CD4-positive, alpha-beta T cell (primary cell): Measurements from ENCODE around the gene THSD7A. TPM values are rescaled to one million over a fixed set of nuclear protein-coding genes. Genes with fewer than 3 reads are reported as not detected.

Source experiments
- ATAC-seq: fragments of 200-7000 bp; cut with Tn5 transposase; one replicate; pipeline ENCODE4 v1.10.0; 2022; ENCODE audit warnings: mild to moderate bottlenecking; ENCODE audit not compliant: poor library complexity
- CTCF ChIA-PET: fragments of 350-600 bp; sonication (Branson Sonifier 250); formaldehyde crosslinking; loops from one replicate; lab custom pipeline; 2021; ENCODE audit warnings: antibody characterized with exemption, inconsistent platforms; lab: Charles Lee
- POLR2A ChIA-PET: fragments of 350-600 bp; sonication (Branson Sonifier 250); formaldehyde crosslinking; loops from one replicate; lab custom pipeline; 2021; ENCODE audit warnings: antibody characterized with exemption, inconsistent platforms; lab: Charles Lee
- DNase-seq, 14 experiments: peaks; one replicate each; pipeline ENCODE4 v3.0.0-alpha.2; 2013 to 2020; ENCODE audit warnings: mixed read lengths in 2 of 14
- H3K27ac ChIP-seq, 2 donors: one replicate each; pipeline versions ENCODE4 v1.5.1 to v1.7.0; 2013; ENCODE audit warnings: low read length in 2 of 2, low read depth in 1 of 2, mild to moderate bottlenecking in 1 of 2
- H3K27me3 ChIP-seq, 2 experiments: 1 replicate in 1 of 2; 2 replicates in 1 of 2; pipeline versions ENCODE4 v1.6.1 to v1.7.0; 2013; ENCODE audit warnings: low read length in 2 of 2, control low read depth in 1 of 2, mild to moderate bottlenecking in 1 of 2, moderate library complexity in 1 of 2; ENCODE audit not compliant: insufficient read depth in 2 of 2, control insufficient read depth in 1 of 2
- H3K36me3 ChIP-seq: one replicate; pipeline ENCODE4 v1.6.1; 2013; ENCODE audit warnings: low read length, control low read depth; ENCODE audit not compliant: insufficient read depth
- H3K4me1 ChIP-seq: one replicate; pipeline ENCODE4 v1.6.1; 2013; ENCODE audit warnings: low read length, control low read depth; ENCODE audit not compliant: insufficient read depth
- H3K4me3 ChIP-seq: one replicate; pipeline ENCODE4 v1.5.1; 2013; ENCODE audit warnings: mild to moderate bottlenecking, low read length, moderate library complexity
- H3K9me3 ChIP-seq, 2 experiments: 1 replicate in 1 of 2; 2 replicates in 1 of 2; pipeline versions ENCODE4 v1.6.1 to v1.7.0; 2013; ENCODE audit warnings: low read length in 2 of 2, mild to moderate bottlenecking in 2 of 2, control low read depth in 1 of 2, moderate library complexity in 1 of 2; ENCODE audit not compliant: control insufficient read depth in 1 of 2, insufficient read depth in 1 of 2
- H3K27ac Mint-ChIP-seq: one replicate; pipeline ENCODE4 v1.8.0; 2020; ENCODE audit warnings: mixed read lengths
- H3K27me3 Mint-ChIP-seq: one replicate; pipeline ENCODE4 v1.8.0; 2021; ENCODE audit warnings: mixed read lengths
- H3K36me3 Mint-ChIP-seq: one replicate; pipeline ENCODE4 v1.8.0; 2021; ENCODE audit warnings: low read depth, mixed read lengths
- H3K4me1 Mint-ChIP-seq: one replicate; pipeline ENCODE4 v1.8.0; 2021; ENCODE audit warnings: low read depth, mixed read lengths
- H3K4me3 Mint-ChIP-seq: one replicate; pipeline ENCODE4 v1.8.0; 2020; ENCODE audit warnings: mild to moderate bottlenecking, mixed read lengths
- H3K9me3 Mint-ChIP-seq: one replicate; pipeline ENCODE4 v1.8.0; 2020; ENCODE audit warnings: mixed read lengths
- intact Hi-C, 2 experiments: fragments of 100-400 bp; cut with DNase I in 1 of 2; cut with micrococcal nuclease in 1 of 2; formaldehyde crosslinking; loops; one replicate each; pipeline versions ENCODE4 v1.15.1 to v1.9.0; 2023 to 2025; cut with DNase I, micrococcal nuclease
- total RNA-seq, 174 experiments: library from RNA in 2 of 174; stranded (reverse) in 2 of 174; gene quantifications; one replicate each; pipeline ENCODE4 v1.2.3 and lab custom pipeline; 2021 to 2026
- TF ChIP-seq, protein P1 (sequence below): fragments of 200-600 bp; IDR thresholded peaks from one replicate; pipeline ENCODE4 v1.8.0; 2022; ENCODE audit warnings: antibody characterized with exemption, mild to moderate bottlenecking

THSD7A gene
- total RNA-seq, 2 experiments from 2014 or later: not detected

- no peak for ATAC-seq
Measured at GRCh38 chr7:11875635-11876034, 43.6 kb upstream of the THSD7A start.

GRCh38 chr7:11865671-11866070, 33.7 kb upstream of the THSD7A start:
- H3K27me3 Mint-ChIP-seq: no peaks in the 10 kb centered on the region
- no peaks in the 10 kb centered on the region for H3K4me1 Mint-ChIP-seq
- Histone ChIP-seq H3K27ac (no peak overlapping the region), H3K27me3 (no peaks in the 10 kb centered on the region), H3K36me3 (no peaks in the 10 kb centered on the region), H3K9me3 (peaks cover 8 to 11% of the 10 kb centered on the region in 2 experiments), H3K4me3 (no peak overlapping the region), H3K4me1 (no peaks in the 10 kb centered on the region)
- no peak overlapping the region for H3K4me3 Mint-ChIP-seq
- DNase-seq (no peak), ATAC-seq (no peak)
- intact Hi-C loops: no loop called here
- no peak overlapping the region for H3K27ac Mint-ChIP-seq
- CTCF ChIA-PET: no interaction called here
- peaks cover 9% of the 10 kb centered on the region for H3K9me3 Mint-ChIP-seq
- TF ChIP-seq, protein P1, sequence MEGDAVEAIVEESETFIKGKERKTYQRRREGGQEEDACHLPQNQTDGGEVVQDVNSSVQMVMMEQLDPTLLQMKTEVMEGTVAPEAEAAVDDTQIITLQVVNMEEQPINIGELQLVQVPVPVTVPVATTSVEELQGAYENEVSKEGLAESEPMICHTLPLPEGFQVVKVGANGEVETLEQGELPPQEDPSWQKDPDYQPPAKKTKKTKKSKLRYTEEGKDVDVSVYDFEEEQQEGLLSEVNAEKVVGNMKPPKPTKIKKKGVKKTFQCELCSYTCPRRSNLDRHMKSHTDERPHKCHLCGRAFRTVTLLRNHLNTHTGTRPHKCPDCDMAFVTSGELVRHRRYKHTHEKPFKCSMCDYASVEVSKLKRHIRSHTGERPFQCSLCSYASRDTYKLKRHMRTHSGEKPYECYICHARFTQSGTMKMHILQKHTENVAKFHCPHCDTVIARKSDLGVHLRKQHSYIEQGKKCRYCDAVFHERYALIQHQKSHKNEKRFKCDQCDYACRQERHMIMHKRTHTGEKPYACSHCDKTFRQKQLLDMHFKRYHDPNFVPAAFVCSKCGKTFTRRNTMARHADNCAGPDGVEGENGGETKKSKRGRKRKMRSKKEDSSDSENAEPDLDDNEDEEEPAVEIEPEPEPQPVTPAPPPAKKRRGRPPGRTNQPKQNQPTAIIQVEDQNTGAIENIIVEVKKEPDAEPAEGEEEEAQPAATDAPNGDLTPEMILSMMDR: no peak
- POLR2A ChIA-PET: no interaction called here
- H3K36me3 Mint-ChIP-seq: no peaks in the 10 kb centered on the region

More at GRCh38 chr7:11875635-11876034, 43.6 kb upstream of the THSD7A start:
- POLR2A ChIA-PET: no interaction called here
- Mint-ChIP-seq H3K9me3 (peaks cover 2% of the 10 kb centered on the region), H3K36me3 (no peaks in the 10 kb centered on the region), H3K27me3 (no peaks in the 10 kb centered on the region), H3K27ac (no peak overlapping the region), H3K4me1 (no peaks in the 10 kb centered on the region), H3K4me3 (no peak overlapping the region)
- H3K4me1 ChIP-seq: no peaks in the 10 kb centered on the region
- intact Hi-C loops: no loop called here
- H3K27me3 ChIP-seq: no peaks in the 10 kb centered on the region
- CTCF ChIA-PET: no interaction called here
- TF ChIP-seq, protein P1: no peak
- no peaks in the 10 kb centered on the region for H3K36me3 ChIP-seq
- no peak overlapping the region for H3K27ac ChIP-seq
- no peak for DNase-seq
- no peak overlapping the region for H3K4me3 ChIP-seq
- H3K9me3 ChIP-seq: no peaks in the 10 kb centered on the region

DNA sequence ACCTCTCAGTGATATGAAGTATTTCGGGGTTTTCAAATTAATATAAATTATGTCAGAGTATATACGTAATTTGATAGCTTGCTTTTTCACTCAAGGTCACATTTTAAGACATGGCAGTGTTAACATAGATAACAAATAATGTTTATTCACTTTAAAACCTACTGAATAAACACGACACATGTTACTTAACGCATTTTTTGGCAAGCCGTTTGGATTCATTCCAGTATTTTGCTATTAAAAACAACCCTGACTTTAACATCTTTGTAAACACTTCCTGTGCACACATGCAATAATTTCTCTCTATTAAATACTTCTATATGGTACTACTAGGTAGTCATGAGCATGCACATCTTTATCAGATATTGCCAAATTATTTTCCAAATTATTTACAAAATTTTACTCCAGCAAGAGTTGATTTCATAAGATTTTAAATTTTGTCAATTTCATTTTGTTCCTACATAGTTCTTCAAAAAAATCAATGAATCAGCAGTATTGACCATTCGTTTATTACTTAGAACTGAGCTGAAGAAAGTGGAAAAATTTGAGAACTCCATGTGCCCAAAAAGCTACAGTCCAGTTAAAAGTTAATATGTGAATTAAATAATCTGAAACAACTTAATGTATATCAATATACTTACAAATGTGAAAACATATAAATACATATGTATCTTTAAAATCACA, 26.8 kb upstream of the THSD7A start:
- H3K4me1 Mint-ChIP-seq: no peaks in the 10 kb centered on the region
- Histone ChIP-seq H3K27ac (no peak overlapping the region), H3K4me1 (no peaks in the 10 kb centered on the region), H3K36me3 (no peaks in the 10 kb centered on the region), H3K9me3 (peaks cover 0 to 4% of the 10 kb centered on the region in 2 experiments), H3K4me3 (no peak overlapping the region), H3K27me3 (no peaks in the 10 kb centered on the region)
- H3K27ac Mint-ChIP-seq: no peak overlapping the region
- H3K36me3 Mint-ChIP-seq: no peaks in the 10 kb centered on the region
- DNase-seq (no peak), ATAC-seq (no peak)
- TF ChIP-seq, protein P1: no peak
- CTCF ChIA-PET: no interaction called here
- H3K27me3 Mint-ChIP-seq: no peaks in the 10 kb centered on the region
- intact Hi-C loops: no loop called here
- no peak overlapping the region for H3K4me3 Mint-ChIP-seq
- no peaks in the 10 kb centered on the region for H3K9me3 Mint-ChIP-seq
- POLR2A ChIA-PET: no interaction called here
